Osteocyte (in vitro differentiated cells): Measurements from ENCODE around the gene DNAJA1. TPM values are rescaled to one million over a fixed set of nuclear protein-coding genes. Genes with fewer than 3 reads are reported as not detected.
A peak's percentile ranks its signal among the peaks of the same experiment; 100 is the strongest.

Experiments used
- DNase-seq: peaks from one replicate; pipeline ENCODE4 v3.0.0; 2021; ENCODE audit warnings: mixed read lengths; ENCODE audit not compliant: unreplicated experiment; ENCODE audit errors: extremely low spot score
- H3K27ac Mint-ChIP-seq: one replicate; pipeline ENCODE4 v1.8.0; 2021; ENCODE audit warnings: mild to moderate bottlenecking, mixed read lengths; ENCODE audit not compliant: unreplicated experiment
- H3K27me3 Mint-ChIP-seq: one replicate; pipeline ENCODE4 v1.8.0; 2021; ENCODE audit warnings: mixed read lengths; ENCODE audit not compliant: unreplicated experiment
- H3K36me3 Mint-ChIP-seq: one replicate; pipeline ENCODE4 v1.8.0; 2021; ENCODE audit warnings: mixed read lengths; ENCODE audit not compliant: unreplicated experiment
- H3K4me1 Mint-ChIP-seq: one replicate; pipeline ENCODE4 v1.8.0; 2021; ENCODE audit warnings: mixed read lengths; ENCODE audit not compliant: unreplicated experiment
- H3K4me3 Mint-ChIP-seq: one replicate; pipeline ENCODE4 v1.8.0; 2021; ENCODE audit warnings: mild to moderate bottlenecking, moderate library complexity, mixed read lengths; ENCODE audit not compliant: unreplicated experiment
- H3K9me3 Mint-ChIP-seq: one replicate; pipeline ENCODE4 v1.8.0; 2021; ENCODE audit warnings: mixed read lengths; ENCODE audit not compliant: unreplicated experiment
- total RNA-seq: library from RNA; stranded (reverse); gene quantifications from 2 replicates; pipeline ENCODE4 v1.2.1, GENCODE V29; 2021
- TF ChIP-seq, protein P1 (sequence below): fragments of 200-600 bp; sonication (generic); IDR thresholded peaks from 2 replicates; pipeline ENCODE4 v1.5.0; 2021; ENCODE audit warnings: antibody characterized with exemption, mild to moderate bottlenecking, moderate library complexity

Gene DNAJA1
- total RNA-seq, 1 donor from 2014 or later = 139 TPM

GRCh38 chr9:33022755-33023154, 2.3 kb upstream of the DNAJA1 start:
- no peaks in the 10 kb centered on the region for H3K9me3 Mint-ChIP-seq
- H3K4me3 Mint-ChIP-seq = no peak overlapping the region
- TF ChIP-seq, protein P1, sequence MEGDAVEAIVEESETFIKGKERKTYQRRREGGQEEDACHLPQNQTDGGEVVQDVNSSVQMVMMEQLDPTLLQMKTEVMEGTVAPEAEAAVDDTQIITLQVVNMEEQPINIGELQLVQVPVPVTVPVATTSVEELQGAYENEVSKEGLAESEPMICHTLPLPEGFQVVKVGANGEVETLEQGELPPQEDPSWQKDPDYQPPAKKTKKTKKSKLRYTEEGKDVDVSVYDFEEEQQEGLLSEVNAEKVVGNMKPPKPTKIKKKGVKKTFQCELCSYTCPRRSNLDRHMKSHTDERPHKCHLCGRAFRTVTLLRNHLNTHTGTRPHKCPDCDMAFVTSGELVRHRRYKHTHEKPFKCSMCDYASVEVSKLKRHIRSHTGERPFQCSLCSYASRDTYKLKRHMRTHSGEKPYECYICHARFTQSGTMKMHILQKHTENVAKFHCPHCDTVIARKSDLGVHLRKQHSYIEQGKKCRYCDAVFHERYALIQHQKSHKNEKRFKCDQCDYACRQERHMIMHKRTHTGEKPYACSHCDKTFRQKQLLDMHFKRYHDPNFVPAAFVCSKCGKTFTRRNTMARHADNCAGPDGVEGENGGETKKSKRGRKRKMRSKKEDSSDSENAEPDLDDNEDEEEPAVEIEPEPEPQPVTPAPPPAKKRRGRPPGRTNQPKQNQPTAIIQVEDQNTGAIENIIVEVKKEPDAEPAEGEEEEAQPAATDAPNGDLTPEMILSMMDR = no peak
- no peaks in the 10 kb centered on the region for H3K27me3 Mint-ChIP-seq
- H3K27ac Mint-ChIP-seq = no peak overlapping the region
- peaks cover 33% of the 10 kb centered on the region for H3K4me1 Mint-ChIP-seq
- peaks cover 16% of the 10 kb centered on the region for H3K36me3 Mint-ChIP-seq
- no peak for DNase-seq

DNA sequence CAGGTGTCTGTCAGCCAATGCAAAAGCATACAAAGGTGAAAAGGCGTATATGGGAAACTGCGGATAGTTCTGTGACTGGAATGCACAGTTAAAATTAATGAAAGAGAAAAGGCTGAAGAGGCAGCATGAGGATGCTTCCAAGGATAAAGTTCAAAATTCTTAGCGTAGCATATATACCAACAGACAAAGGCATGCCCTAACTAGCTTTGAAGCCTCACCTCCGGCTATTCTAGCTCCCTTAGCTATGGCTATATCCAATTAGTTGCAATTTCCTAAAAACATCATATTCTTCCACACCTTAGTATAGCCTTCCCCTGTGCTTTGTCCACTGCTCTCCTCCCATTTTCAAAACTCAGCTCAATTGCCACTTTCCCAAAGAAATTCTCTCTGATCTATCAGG, 1.4 kb upstream of the DNAJA1 start:
- H3K27me3 Mint-ChIP-seq = no peaks in the 10 kb centered on the region
- peak overlapping the region; percentile 96 for H3K27ac Mint-ChIP-seq
- TF ChIP-seq, protein P1 = no peak
- H3K36me3 Mint-ChIP-seq = peaks cover 24% of the 10 kb centered on the region
- peak overlapping the region; percentile 91 for H3K4me3 Mint-ChIP-seq
- peaks cover 42% of the 10 kb centered on the region for H3K4me1 Mint-ChIP-seq
- H3K9me3 Mint-ChIP-seq = no peaks in the 10 kb centered on the region
- no peak for DNase-seq

DNA sequence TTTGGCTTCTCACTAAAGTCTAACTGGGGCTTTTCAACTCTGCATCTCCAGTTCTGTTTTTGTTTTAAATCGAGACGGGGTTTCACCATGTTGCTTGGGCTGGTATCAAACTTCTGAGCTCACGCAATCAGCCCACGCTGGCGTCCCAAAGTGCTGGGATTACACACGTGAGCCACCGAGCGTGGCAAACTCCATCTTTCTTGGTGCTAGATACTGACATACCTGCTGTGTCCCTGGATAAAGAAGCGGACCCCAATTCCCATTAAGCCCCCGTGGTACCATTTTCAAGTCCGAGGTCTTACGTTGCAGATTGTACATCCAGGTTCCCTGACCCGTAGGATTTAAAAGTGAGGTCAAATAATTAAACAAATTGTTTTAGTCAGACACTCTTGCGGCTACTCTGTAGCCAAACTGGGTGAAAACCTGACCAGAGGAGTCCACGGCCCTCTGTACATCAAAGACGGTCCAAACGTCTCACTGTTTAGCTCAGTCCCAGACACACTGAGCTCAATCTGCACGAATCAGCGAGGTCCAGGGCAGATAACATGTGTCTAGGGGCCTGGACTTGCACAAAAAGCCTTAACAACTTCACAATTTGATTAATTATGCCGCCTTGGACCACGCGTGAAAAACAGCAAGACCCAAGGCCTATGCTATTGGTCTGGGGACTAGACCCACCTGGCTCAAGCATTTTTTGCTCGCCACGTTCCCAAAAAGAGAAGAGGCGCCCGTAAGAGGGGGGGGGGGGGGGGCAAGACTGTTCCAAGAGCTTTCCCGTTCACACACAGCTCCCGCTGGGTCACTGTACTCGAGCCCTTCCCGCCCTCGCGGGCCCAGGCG, 727 bp upstream of the DNAJA1 start:
- TF ChIP-seq, protein P1 = no peak
- no peaks in the 10 kb centered on the region for H3K27me3 Mint-ChIP-seq
- H3K4me3 Mint-ChIP-seq = peak overlapping the region; percentile 91
- peaks cover 49% of the 10 kb centered on the region for H3K4me1 Mint-ChIP-seq
- peak overlapping the region; percentile 96 for H3K27ac Mint-ChIP-seq
- peaks cover 25% of the 10 kb centered on the region for H3K36me3 Mint-ChIP-seq
- no peaks in the 10 kb centered on the region for H3K9me3 Mint-ChIP-seq
- DNase-seq = no peak

DNA sequence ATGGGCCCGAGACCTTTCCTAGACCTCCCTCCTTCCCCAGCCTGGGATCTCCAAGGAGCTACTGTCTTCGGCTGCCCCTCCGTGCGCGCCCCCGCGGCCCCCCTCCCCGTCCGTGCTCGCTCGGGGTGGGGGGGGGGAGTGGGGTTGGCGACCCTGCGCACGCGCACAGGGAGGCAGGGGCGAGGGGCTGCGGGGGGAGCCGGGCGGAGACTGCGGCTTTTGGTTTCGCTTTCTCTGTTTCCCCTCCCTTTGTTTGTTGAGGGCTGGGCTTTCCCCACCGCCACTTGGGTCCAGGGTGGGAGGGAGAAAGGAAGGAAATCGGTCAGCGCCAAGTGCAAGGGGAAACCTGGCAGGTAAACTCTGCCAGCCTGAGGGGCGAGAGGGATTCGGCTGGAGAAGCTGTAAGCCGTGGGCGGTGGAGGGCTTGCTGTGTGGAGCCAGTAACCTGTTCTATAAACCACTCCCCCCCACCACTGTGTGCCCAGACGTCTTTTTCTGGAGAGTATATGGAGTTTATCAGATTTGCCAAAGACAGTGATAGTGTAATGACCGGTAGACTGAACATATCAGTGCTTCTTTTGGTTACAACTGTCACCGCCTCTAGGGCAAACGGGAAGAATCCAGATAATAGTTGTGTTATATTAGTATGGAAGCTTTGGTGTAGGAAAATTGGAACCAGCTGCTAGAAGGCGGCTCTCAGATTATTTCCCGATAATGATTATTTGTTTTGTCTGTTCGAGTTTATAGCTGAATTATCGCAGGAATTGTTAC, 684 bp downstream of the DNAJA1 start:
- peak; percentile 92 for DNase-seq
- TF ChIP-seq, protein P1 = no peak
- H3K4me1 Mint-ChIP-seq = peaks cover 55% of the 10 kb centered on the region
- peak overlapping the region; percentile 91 for H3K4me3 Mint-ChIP-seq
- H3K36me3 Mint-ChIP-seq = peaks cover 32% of the 10 kb centered on the region
- H3K27me3 Mint-ChIP-seq = no peaks in the 10 kb centered on the region
- no peaks in the 10 kb centered on the region for H3K9me3 Mint-ChIP-seq
- peak overlapping the region; percentile 96 for H3K27ac Mint-ChIP-seq

DNA sequence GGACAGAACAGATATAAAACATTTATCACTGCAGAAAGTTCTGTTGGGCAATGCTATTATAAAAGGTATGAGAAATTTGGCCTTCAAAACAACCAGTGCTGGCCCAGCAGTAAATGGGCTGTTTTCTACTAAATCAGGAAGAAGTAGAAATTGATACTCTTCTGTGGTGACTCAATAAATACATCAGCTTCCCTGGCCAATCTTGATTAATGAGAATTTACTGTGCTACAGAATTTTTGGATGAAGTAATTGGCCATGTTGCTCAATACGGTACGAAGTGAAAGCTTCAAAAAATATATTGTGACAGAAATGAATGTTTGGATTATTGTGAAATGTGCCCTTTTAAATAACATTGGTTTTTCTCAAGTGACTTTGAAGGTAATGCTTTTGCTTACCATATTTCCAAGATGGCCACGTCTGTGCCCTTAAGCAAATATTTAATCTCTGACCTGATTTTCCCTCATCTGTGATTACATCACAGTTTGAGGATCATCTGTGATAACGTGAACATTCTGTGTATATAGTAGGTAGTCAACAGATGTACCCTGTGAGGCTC, 4.2 kb downstream of the DNAJA1 start:
- H3K27me3 Mint-ChIP-seq = no peaks in the 10 kb centered on the region
- peaks cover 50% of the 10 kb centered on the region for H3K36me3 Mint-ChIP-seq
- TF ChIP-seq, protein P1 = no peak
- H3K9me3 Mint-ChIP-seq = no peaks in the 10 kb centered on the region
- H3K27ac Mint-ChIP-seq = no peak overlapping the region
- H3K4me3 Mint-ChIP-seq = no peak overlapping the region
- no peak for DNase-seq
- H3K4me1 Mint-ChIP-seq = peaks cover 43% of the 10 kb centered on the region
